CD4-positive, alpha-beta T cell (primary cell): ENCODE data around the gene RACK1. TPM values are rescaled to one million over a fixed set of nuclear protein-coding genes. Genes with fewer than 3 reads are reported as not detected.

ENCODE experiments used
- ATAC-seq: fragments of 200-7000 bp; cut with Tn5 transposase; one replicate; pipeline ENCODE4 v1.10.0; 2022; ENCODE audit warnings: mild to moderate bottlenecking; ENCODE audit not compliant: poor library complexity
- CTCF ChIA-PET: fragments of 350-600 bp; sonication (Branson Sonifier 250); formaldehyde crosslinking; loops from one replicate; lab custom pipeline; 2021; ENCODE audit warnings: antibody characterized with exemption, inconsistent platforms; lab: Charles Lee
- POLR2A ChIA-PET: fragments of 350-600 bp; sonication (Branson Sonifier 250); formaldehyde crosslinking; loops from one replicate; lab custom pipeline; 2021; ENCODE audit warnings: antibody characterized with exemption, inconsistent platforms; lab: Charles Lee
- DNase-seq, 14 experiments: peaks; one replicate each; pipeline ENCODE4 v3.0.0-alpha.2; 2013 to 2020; ENCODE audit warnings: mixed read lengths in 2 of 14
- H3K27ac ChIP-seq, 2 donors: one replicate each; pipeline versions ENCODE4 v1.5.1 to v1.7.0; 2013; ENCODE audit warnings: low read length in 2 of 2, low read depth in 1 of 2, mild to moderate bottlenecking in 1 of 2
- H3K27me3 ChIP-seq, 2 experiments: 1 replicate in 1 of 2; 2 replicates in 1 of 2; pipeline versions ENCODE4 v1.6.1 to v1.7.0; 2013; ENCODE audit warnings: low read length in 2 of 2, control low read depth in 1 of 2, mild to moderate bottlenecking in 1 of 2, moderate library complexity in 1 of 2; ENCODE audit not compliant: insufficient read depth in 2 of 2, control insufficient read depth in 1 of 2
- H3K36me3 ChIP-seq: one replicate; pipeline ENCODE4 v1.6.1; 2013; ENCODE audit warnings: low read length, control low read depth; ENCODE audit not compliant: insufficient read depth
- H3K4me1 ChIP-seq: one replicate; pipeline ENCODE4 v1.6.1; 2013; ENCODE audit warnings: low read length, control low read depth; ENCODE audit not compliant: insufficient read depth
- H3K4me3 ChIP-seq: one replicate; pipeline ENCODE4 v1.5.1; 2013; ENCODE audit warnings: mild to moderate bottlenecking, low read length, moderate library complexity
- H3K9me3 ChIP-seq, 2 experiments: 1 replicate in 1 of 2; 2 replicates in 1 of 2; pipeline versions ENCODE4 v1.6.1 to v1.7.0; 2013; ENCODE audit warnings: low read length in 2 of 2, mild to moderate bottlenecking in 2 of 2, control low read depth in 1 of 2, moderate library complexity in 1 of 2; ENCODE audit not compliant: control insufficient read depth in 1 of 2, insufficient read depth in 1 of 2
- H3K27ac Mint-ChIP-seq: one replicate; pipeline ENCODE4 v1.8.0; 2020; ENCODE audit warnings: mixed read lengths
- H3K27me3 Mint-ChIP-seq: one replicate; pipeline ENCODE4 v1.8.0; 2021; ENCODE audit warnings: mixed read lengths
- H3K36me3 Mint-ChIP-seq: one replicate; pipeline ENCODE4 v1.8.0; 2021; ENCODE audit warnings: low read depth, mixed read lengths
- H3K4me1 Mint-ChIP-seq: one replicate; pipeline ENCODE4 v1.8.0; 2021; ENCODE audit warnings: low read depth, mixed read lengths
- H3K4me3 Mint-ChIP-seq: one replicate; pipeline ENCODE4 v1.8.0; 2020; ENCODE audit warnings: mild to moderate bottlenecking, mixed read lengths
- H3K9me3 Mint-ChIP-seq: one replicate; pipeline ENCODE4 v1.8.0; 2020; ENCODE audit warnings: mixed read lengths
- intact Hi-C, 2 experiments: fragments of 100-400 bp; cut with DNase I in 1 of 2; cut with micrococcal nuclease in 1 of 2; formaldehyde crosslinking; loops; one replicate each; pipeline versions ENCODE4 v1.15.1 to v1.9.0; 2023 to 2025; cut with DNase I, micrococcal nuclease
- total RNA-seq, 174 experiments: library from RNA in 2 of 174; stranded (reverse) in 2 of 174; gene quantifications; one replicate each; pipeline ENCODE4 v1.2.3 and lab custom pipeline; 2021 to 2026
- TF ChIP-seq, protein P1 (sequence below): fragments of 200-600 bp; IDR thresholded peaks from one replicate; pipeline ENCODE4 v1.8.0; 2022; ENCODE audit warnings: antibody characterized with exemption, mild to moderate bottlenecking

Gene RACK1
- total RNA-seq, 2 experiments from 2014 or later = 2,499 to 2,682 TPM

DNA sequence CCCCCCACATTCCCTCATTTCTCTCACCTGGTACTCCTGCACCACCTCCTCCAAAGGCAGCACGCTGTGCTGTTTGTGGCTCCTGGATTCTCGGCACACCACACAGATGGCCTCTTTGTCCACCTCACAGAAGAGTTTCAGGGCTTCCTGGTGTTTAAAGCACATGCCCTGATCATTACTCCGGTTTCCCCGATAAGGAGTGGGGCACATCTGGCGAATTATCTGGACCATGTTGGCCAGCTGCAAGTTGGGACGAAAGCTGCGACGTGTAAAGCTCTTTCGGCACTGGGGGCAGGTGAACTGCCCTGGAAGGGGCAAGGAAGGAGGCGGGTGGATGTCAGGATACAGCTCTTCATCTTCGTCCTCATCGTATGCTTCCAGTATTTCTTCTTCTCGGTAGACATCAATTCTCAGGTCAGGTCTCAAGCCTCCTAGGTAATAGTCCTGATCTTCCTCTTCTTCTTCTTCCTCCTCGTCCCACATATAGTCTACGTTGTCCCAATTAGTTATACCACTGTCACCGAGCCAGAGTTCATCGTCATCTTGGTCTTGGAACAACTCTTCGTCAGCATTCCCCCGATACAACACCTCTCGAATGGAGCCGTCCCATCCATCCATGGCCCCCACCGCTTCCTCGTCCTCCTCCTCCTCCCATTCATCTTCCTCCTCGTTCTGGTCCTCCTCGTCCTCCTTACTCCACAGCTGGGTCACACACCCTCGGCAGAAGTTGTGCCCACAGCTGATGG lies 16.4 kb upstream of the RACK1 start:
- Mint-ChIP-seq H3K9me3 (no peaks in the 10 kb centered on the region), H3K27me3 (no peaks in the 10 kb centered on the region), H3K4me1 (peaks cover 59% of the 10 kb centered on the region), H3K27ac (peak overlapping the region; percentile 95), H3K4me3 (peak overlapping the region; percentile 100), H3K36me3 (peaks cover 57% of the 10 kb centered on the region)
- ChIA-PET CTCF (interaction anchor here (0.8 to 3.3 kb wide), 8 partner anchors 9 to 75 kb away, joined by 3 to 23 read pairs (median 3); partner anchors contain the start of gene TRIM41), POLR2A (interaction anchor here (1.2 to 4.4 kb wide), 11 partner anchors 15 to 430 kb away, joined by 3 to 244 read pairs (median 18); partner anchors contain the start of genes RACK1, TRIM41 and TRIM7)
- intact Hi-C loops = loop anchor here in 1 of 2 experiments (1.0 to 10.0 kb wide), 4 partner anchors 11 to 765 kb away; partner anchors contain the start of genes CNOT6, RACK1 and ZFP62
- H3K36me3 ChIP-seq = peaks cover 14% of the 10 kb centered on the region
- H3K4me3 ChIP-seq = peak overlapping the region; percentile 85
- H3K9me3 ChIP-seq = no peaks in the 10 kb centered on the region
- H3K27me3 ChIP-seq = no peaks in the 10 kb centered on the region
- H3K27ac ChIP-seq = peak overlapping the region; percentile 98 to 99
- peaks cover 43% of the 10 kb centered on the region for H3K4me1 ChIP-seq
- TF ChIP-seq, protein P1, sequence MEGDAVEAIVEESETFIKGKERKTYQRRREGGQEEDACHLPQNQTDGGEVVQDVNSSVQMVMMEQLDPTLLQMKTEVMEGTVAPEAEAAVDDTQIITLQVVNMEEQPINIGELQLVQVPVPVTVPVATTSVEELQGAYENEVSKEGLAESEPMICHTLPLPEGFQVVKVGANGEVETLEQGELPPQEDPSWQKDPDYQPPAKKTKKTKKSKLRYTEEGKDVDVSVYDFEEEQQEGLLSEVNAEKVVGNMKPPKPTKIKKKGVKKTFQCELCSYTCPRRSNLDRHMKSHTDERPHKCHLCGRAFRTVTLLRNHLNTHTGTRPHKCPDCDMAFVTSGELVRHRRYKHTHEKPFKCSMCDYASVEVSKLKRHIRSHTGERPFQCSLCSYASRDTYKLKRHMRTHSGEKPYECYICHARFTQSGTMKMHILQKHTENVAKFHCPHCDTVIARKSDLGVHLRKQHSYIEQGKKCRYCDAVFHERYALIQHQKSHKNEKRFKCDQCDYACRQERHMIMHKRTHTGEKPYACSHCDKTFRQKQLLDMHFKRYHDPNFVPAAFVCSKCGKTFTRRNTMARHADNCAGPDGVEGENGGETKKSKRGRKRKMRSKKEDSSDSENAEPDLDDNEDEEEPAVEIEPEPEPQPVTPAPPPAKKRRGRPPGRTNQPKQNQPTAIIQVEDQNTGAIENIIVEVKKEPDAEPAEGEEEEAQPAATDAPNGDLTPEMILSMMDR = no peak
- ATAC-seq (no peak), DNase-seq (no peak)

GRCh38 chr5:181259283-181259682 lies 15.6 kb upstream of the RACK1 start:
- no peaks in the 10 kb centered on the region for H3K9me3 ChIP-seq
- DNase-seq (no peak), ATAC-seq (no peak)
- H3K27ac ChIP-seq = peak overlapping the region in 1 of 2 donors; percentile 99
- TF ChIP-seq, protein P1 = no peak
- ChIA-PET POLR2A (interaction anchor here (3.6 to 5.8 kb wide), 5 partner anchors 14 to 68 kb away, joined by 39 to 244 read pairs (median 139); partner anchors contain the start of genes RACK1, TRIM41 and TRIM7), CTCF (interaction anchor here (1.0 kb wide), 1 partner anchor 11 kb away, joined by 3 read pairs; no protein-coding TSS in a partner anchor)
- Mint-ChIP-seq H3K4me3 (peak overlapping the region; percentile 100), H3K36me3 (peaks cover 60% of the 10 kb centered on the region), H3K9me3 (no peaks in the 10 kb centered on the region), H3K4me1 (peaks cover 66% of the 10 kb centered on the region), H3K27ac (peak overlapping the region; percentile 95), H3K27me3 (no peaks in the 10 kb centered on the region)
- H3K4me3 ChIP-seq = peak overlapping the region; percentile 85
- peaks cover 20% of the 10 kb centered on the region for H3K36me3 ChIP-seq
- H3K27me3 ChIP-seq = no peaks in the 10 kb centered on the region
- intact Hi-C loops = loop anchor here in 1 of 2 experiments (1.0 to 10.0 kb wide), 2 partner anchors 10 to 764 kb away; partner anchors contain the start of gene CNOT6
- peaks cover 43% of the 10 kb centered on the region for H3K4me1 ChIP-seq

- Mint-ChIP-seq H3K4me1 (peaks cover 66% of the 10 kb centered on the region), H3K27me3 (no peaks in the 10 kb centered on the region), H3K9me3 (no peaks in the 10 kb centered on the region), H3K27ac (peak overlapping the region; percentile 95), H3K36me3 (peaks cover 56% of the 10 kb centered on the region), H3K4me3 (peak overlapping the region; percentile 100)
- DNase-seq (no peak), ATAC-seq (no peak)
- peak overlapping the region; percentile 85 for H3K4me3 ChIP-seq
- peak overlapping the region in 1 of 2 donors; percentile 4 for H3K27ac ChIP-seq
- H3K9me3 ChIP-seq = no peaks in the 10 kb centered on the region
- TF ChIP-seq, protein P1 = no peak
- peaks cover 17% of the 10 kb centered on the region for H3K36me3 ChIP-seq
- CTCF ChIA-PET = no interaction called here
- H3K4me1 ChIP-seq = peaks cover 43% of the 10 kb centered on the region
- intact Hi-C loops = loop anchor here in 1 of 2 experiments (10.0 kb wide), 1 partner anchor 764 kb away; the partner anchor contains the start of gene CNOT6
- no peaks in the 10 kb centered on the region for H3K27me3 ChIP-seq
- POLR2A ChIA-PET = interaction anchor here (4.0 to 5.8 kb wide), 3 partner anchors 14 to 68 kb away, joined by 39 to 159 read pairs (median 139); partner anchors contain the start of genes RACK1 and TRIM41
These were observed 14.9 kb upstream of the RACK1 start for GRCh38 chr5:181258576-181258975.
